SIG-M5 treated with dmso at 0.1 percent for 504 hours (cell line): Measurements from ENCODE around the gene TBC1D2.

Experiments used
- DNase-seq: peaks from one replicate; lab custom pipeline; 2025; ENCODE audit not compliant: unreplicated experiment; lab: John Stamatoyannopoulos, UW

Gene TBC1D2

DNA sequence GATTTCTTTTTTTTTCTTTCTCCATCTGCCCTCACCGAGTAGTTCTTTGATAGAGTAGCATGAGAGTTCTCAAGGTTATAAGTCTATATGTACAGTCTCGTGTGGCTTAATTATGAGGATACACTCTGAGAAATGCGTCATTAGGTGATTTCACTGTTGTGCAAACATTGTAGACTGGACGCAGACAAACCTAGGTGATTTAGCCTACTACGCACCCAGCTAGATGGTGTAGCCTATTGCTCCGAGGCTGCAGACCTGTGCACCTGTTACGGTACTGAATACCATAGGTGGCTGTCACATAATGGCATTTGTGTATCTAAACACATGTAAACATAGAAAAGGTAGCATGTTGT is 36.1 kb downstream of the TBC1D2 start:
- peak; percentile 81 for DNase-seq

DNA sequence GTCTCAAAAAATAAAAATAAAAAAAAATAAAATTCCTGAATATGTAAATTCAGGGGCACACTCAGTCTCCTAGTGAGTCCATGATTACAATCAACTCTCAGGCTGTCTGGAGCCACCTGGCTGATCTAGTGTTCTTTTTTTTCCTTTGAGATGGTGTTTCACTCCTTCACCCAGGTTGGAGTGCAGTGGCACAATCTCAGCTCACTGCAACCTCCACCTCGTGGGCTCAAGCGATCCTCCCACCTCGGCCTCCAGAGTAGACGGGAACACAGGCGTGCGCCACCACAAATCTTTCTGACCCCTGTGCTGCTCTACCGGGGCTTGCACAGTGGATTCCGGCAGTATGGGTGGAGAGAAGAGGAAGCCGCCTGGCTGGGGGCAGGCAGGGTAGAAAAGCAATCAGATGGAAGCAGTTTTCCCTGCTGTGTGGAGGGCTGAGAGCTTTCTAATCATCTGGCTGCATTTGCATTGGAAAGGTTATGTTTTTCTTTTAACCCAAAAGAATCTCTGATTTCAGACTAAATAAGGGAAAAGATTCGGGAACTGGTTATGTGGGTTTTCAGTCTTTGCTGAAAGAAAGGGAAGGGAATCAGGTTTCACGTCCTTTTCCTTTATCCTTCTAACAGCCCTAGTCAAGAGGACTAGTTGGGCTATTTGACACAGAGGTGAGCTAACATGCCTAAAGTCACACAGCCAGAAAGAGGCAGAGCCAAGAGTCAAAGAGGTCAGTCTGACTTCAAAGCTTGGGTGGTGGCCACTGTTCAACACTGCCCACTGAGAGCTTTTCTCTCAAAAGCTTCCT is 36.7 kb downstream of the TBC1D2 start:
- peak; percentile 81 for DNase-seq

DNA sequence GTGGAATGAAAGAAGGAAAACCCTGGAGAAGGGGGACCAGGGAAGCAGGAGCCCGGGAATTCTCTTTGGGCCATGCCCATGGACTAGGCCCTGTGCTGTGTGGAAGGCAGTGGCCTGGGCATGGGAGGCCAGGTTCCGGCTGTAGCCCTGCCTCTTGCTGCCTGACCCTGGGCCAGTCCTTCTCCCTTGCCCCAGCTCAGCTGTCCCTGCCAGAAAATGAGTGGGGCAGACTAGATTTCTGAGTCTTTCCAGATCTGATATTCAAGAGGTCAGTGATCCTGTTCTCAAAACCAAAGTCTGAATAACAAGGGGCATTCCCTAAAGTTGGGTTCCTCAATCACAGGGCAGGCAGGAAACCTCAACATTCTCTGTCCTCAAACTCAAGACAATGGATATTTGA is 38.2 kb downstream of the TBC1D2 start:
- DNase-seq: no peak

DNA sequence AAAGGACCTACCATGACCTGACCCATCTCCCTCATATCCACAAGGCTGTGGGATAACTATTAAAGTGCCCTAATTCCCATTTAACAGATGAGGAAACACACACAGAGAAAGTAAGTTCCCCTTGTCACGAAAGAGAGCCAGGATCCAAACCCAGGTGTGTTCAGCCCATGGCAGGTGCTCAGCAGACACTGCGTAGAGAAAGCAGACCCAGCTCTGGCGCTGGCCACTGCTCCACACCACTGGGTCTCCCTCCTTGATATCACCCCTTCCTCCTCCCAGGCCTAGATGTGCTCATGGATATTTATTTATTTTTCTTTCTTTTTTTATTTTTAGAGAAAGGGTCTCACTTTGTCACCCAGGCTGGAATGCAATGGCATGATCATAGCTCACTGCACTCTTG is 39.1 kb downstream of the TBC1D2 start:
- no peak for DNase-seq

GRCh38 chr9:98215821-98216220 is 39.6 kb downstream of the TBC1D2 start:
- no peak for DNase-seq

- no peak for DNase-seq
Measured at GRCh38 chr9:98215271-98215670, 40.2 kb downstream of the TBC1D2 start.

GRCh38 chr9:98214811-98215210 is 40.6 kb downstream of the TBC1D2 start:
- no peak for DNase-seq

- DNase-seq: peak; percentile 20
Measured at GRCh38 chr9:98211260-98211659, 44.2 kb downstream of the TBC1D2 start.

- no peak for DNase-seq
Measured at GRCh38 chr9:98210435-98210834, 45.0 kb downstream of the TBC1D2 start.

DNA sequence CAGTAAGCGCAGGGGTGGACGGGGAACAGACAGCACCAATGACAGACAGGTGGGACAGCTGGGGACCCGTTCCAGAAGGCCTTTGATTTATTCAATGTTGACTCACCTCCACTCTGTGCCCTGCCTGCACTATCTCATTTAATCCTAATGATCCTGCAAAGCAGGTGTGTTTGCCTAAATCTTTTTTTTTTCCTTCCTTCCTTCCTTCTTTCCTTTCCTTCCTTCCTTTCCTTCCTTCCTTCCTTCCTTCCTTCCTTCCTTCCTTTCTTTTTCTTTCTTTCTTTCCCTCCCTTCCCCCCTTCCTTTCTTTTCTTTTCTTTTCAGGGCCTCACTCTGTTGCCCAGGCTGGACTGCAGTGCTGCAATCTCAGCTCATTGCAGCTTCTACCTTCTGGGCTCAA is 45.9 kb downstream of the TBC1D2 start:
- no peak for DNase-seq

DNA sequence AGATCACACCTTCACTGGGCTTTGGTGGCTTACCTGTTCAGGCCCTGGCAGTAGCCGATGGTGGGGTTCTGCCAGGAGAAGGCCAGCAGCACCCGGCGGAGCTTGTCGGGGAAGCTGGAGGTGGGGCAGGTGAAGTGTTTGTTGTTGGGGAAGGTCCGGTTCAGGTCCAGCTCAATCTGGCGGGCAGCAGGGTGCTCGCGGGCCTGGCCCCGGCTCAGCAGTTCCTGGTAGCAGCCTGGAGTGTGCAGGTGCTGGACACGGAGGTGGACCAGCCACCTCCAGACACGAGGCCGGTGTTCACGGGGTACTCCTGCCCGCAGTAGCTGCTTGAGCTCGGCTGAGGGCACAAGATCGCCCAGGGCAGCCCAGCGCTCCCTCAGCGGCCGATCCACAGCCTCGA is 46.8 kb downstream of the TBC1D2 start:
- no peak for DNase-seq

DNA sequence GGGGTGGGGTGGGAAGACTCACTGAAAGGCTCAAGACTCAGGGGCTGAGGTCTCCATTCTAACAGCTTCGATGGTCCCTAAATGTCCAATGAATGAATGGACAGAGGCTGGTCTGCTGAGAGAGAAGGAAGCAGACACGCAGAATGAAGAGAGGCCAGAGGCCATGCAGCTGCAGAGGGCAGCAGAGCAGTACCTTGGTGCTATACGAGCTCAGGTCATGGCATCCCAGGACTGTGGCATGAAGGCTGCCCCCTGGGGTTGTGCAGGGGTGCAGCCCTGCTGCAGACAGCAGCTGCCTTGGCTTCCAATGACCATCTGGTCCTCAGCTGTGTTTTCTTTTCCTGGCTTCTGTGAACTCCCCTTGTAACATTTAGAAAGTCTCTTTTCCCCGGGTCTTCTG is 47.8 kb downstream of the TBC1D2 start:
- DNase-seq: no peak

DNA sequence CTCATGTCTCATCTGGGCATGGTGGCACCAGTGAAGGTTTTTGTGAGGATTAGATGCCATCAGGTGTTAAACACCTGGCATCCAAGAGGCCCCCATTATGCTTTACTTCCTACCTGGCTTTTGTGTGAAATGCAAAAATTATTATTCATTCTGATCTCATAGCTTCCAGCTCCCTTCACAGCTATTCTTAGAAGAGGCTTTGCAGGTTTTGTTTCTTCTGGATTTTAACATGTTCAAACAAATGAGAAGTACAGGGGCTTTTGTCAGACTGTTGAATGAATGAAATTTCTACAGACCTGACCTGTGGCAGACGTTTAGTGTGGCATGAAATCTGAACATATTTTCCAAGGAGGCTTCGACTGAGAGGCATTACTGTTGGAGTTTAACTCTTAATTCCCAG is 48.7 kb downstream of the TBC1D2 start:
- no peak for DNase-seq

GRCh38 chr9:98204692-98205091 is 50.8 kb downstream of the TBC1D2 start:
- DNase-seq: no peak

DNA sequence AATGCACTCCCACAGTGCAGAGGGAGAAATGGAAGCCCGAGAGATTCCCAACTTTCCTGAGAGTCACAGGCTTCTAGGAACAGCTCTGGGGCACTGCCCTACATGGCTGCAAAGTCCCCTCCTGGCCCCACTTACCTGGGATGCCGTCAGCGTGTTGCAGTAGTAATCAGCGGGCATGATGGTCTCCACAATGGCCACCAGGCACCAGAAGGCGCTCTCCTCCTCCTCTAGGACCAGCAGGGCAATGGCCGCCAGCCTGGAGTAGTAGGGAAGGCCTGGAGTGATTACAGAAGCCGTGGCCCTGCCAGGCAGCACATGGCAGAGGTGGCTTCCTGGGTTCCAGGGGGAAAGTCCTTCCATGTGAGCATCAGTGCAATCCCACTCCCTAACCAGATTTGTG is 52.3 kb downstream of the TBC1D2 start:
- DNase-seq: no peak

GRCh38 chr9:98202252-98202651 is 53.2 kb downstream of the TBC1D2 start:
- DNase-seq: no peak

- no peak for DNase-seq
Measured at GRCh38 chr9:98201749-98202148, 53.7 kb downstream of the TBC1D2 start.

- no peak for DNase-seq
Measured at GRCh38 chr9:98201102-98201501, 54.3 kb downstream of the TBC1D2 start.

DNA sequence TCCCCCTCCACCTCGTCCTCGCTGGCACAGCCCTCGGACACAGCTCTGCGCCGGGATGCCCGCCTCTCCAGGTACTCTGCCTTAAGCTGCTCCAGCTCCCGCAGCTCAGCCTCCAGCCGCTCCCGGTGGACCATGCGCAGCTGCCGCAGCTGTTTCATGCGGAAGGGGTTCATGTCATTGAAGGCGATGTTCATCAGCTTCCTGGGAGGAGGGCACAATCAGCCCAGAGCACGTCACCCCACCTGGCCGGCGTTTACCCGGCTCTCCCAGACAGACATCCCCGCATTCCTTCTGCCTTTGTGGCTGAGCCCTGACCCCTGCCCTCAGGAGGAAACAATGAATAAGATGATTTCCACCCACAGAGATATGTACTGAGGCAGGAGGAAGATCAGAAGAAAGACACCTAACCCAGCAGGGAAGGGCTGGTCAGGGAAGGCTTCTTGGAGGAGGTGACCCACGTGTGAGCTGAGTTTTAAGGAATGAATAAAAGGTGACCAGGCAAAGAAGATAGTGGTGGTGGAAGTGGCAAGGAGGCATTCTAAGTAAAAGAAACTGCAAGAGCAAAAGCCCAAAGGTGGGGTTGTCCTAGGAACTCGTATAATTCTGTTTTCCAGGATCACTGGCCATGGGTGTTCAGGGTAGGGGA is 55.9 kb downstream of the TBC1D2 start:
- DNase-seq: no peak

DNA sequence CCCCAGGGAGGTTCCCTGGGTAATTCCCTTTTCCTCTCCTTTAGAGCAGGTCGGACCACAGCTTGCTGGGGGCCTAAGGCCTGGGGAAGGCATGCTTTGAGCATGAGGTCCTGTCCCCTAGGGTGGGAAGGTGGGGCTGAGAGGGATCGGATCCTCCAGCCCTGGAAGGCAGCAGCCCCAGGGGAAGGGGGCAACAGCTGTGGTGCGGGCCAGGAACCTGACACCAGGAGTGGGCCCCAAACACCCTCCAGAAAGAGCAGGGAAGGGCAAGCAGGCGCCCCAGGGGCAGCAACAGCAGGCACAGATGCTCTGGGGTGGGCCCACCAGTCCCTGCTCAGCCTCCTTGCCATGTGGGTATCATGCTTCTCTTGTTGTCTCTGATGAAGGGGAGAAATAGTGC is 59.8 kb downstream of the TBC1D2 start:
- no peak for DNase-seq

- no peak for DNase-seq
Measured at GRCh38 chr9:98193336-98193944, 62.0 kb downstream of the TBC1D2 start.
